Stimulated activated CD8-positive, alpha-beta memory T cell treated with anti-CD3 and anti-CD28 coated beads, Interleukin-7, amount 100 ng/mL, for 24 hours (primary cell): ENCODE data around the gene TLR1.
"Not testable (repeated sequence)": the region's sequence is repeated elsewhere in the genome, so short reads cannot be mapped to it uniquely, and the experiment has no call there.

ENCODE experiments used
- DNase-seq: peaks from one replicate; pipeline ENCODE4 v3.0.0-alpha.2; 2020; ENCODE audit warnings: low read depth

The TLR1 gene

GRCh38 chr4:38804654-38805295 is at the start of gene TLR1:
Gene TLR1 (minus strand): TSS chr4:38804791. CDS start chr4:38798831, 5,960 bp downstream.
- DNase-seq, result no peak

- DNase-seq, result no peak
Observed at GRCh38 chr4:38846015-38846414, 41.4 kb upstream of the TLR1 start.

GRCh38 chr4:38842994-38843393 is 38.4 kb upstream of the TLR1 start:
- no peak for DNase-seq

- no peak for DNase-seq
Observed at GRCh38 chr4:38837849-38838248, 33.3 kb upstream of the TLR1 start.

GRCh38 chr4:38837334-38837733 is 32.7 kb upstream of the TLR1 start:
- no peak for DNase-seq

- no peak for DNase-seq
Observed at GRCh38 chr4:38834570-38834969, 30.0 kb upstream of the TLR1 start.

- DNase-seq, result no peak
Observed at GRCh38 chr4:38832624-38833528, 28.3 kb upstream of the TLR1 start.

- no peak for DNase-seq
Observed at GRCh38 chr4:38832206-38832605, 27.6 kb upstream of the TLR1 start.

GRCh38 chr4:38831653-38832052 is 27.1 kb upstream of the TLR1 start:
- no peak for DNase-seq

GRCh38 chr4:38829237-38829636 is 24.6 kb upstream of the TLR1 start:
- DNase-seq, result no peak

- no peak for DNase-seq
Observed at GRCh38 chr4:38823766-38824165, 19.2 kb upstream of the TLR1 start.

GRCh38 chr4:38822748-38823303 is 18.2 kb upstream of the TLR1 start:
- DNase-seq, result no peak

GRCh38 chr4:38821739-38822138 is 17.1 kb upstream of the TLR1 start:
- DNase-seq, result no peak

GRCh38 chr4:38820329-38821061 is 15.9 kb upstream of the TLR1 start:
- no peak for DNase-seq

- DNase-seq, result no peak
Observed at GRCh38 chr4:38819569-38819968, 15.0 kb upstream of the TLR1 start.

GRCh38 chr4:38818441-38818976 is 13.9 kb upstream of the TLR1 start:
- DNase-seq, result no peak

GRCh38 chr4:38815885-38816782 is 11.5 kb upstream of the TLR1 start:
- DNase-seq, result no peak

- DNase-seq, result no peak
Observed at GRCh38 chr4:38814386-38814785, 9.8 kb upstream of the TLR1 start.

- no peak for DNase-seq
Observed at GRCh38 chr4:38811297-38811696, 6.7 kb upstream of the TLR1 start.

- DNase-seq, result not testable (repeated sequence)
Observed at GRCh38 chr4:38807462-38807861, 2.9 kb upstream of the TLR1 start.

- DNase-seq, result not testable (repeated sequence)
Observed at GRCh38 chr4:38806251-38806650, 1.7 kb upstream of the TLR1 start.
